Neural progenitor cell (in vitro differentiated cells): Measurements from ENCODE around the gene KHNYN.
"Not testable (repeated sequence)": the region's sequence is repeated elsewhere in the genome, so short reads cannot be mapped to it uniquely, and the experiment has no call there.

Experiments
- CTCF ChIP-seq: fragments of 200-600 bp; sonication (generic); IDR thresholded peaks from 2 replicates; pipeline ENCODE4 v1.5.1; 2017; ENCODE audit warnings: antibody characterized with exemption, mild to moderate bottlenecking
- EZH2 ChIP-seq: fragments of 200-600 bp; sonication (generic); IDR thresholded peaks from 2 replicates; pipeline ENCODE4 v1.6.1; 2017; ENCODE audit warnings: antibody characterized with exemption, mild to moderate bottlenecking, moderate library complexity
- EZH2phosphoT487 ChIP-seq: fragments of 200-600 bp; sonication (generic); IDR thresholded peaks from 2 replicates; pipeline ENCODE4 v1.6.1; 2017; ENCODE audit warnings: antibody characterized with exemption

- TF ChIP-seq CTCF, EZH2, EZH2phosphoT487: not testable (repeated sequence)
These were observed 50.2 kb downstream of the KHNYN start for GRCh38 chr14:24479999-24480398.
